Left ventricle myocardium superior (tissue), 1 donor: ENCODE measurements around the gene MCU. TPM values are rescaled to one million over a fixed set of nuclear protein-coding genes. Genes with fewer than 3 reads are reported as not detected.
"Not testable (repeated sequence)": the region's sequence is repeated elsewhere in the genome, so short reads cannot be mapped to it uniquely, and the experiment has no call there.

ENCODE experiments used
- ATAC-seq: fragments of 200-7000 bp; cut with Tn5 transposase; one replicate; pipeline ENCODE4 v1.9.1; 2020; ENCODE audit warnings: mild to moderate bottlenecking, moderate library complexity
- DNase-seq: peaks from one replicate; pipeline ENCODE4 v3.0.0-alpha.2; 2020
- intact Hi-C: fragments of 100-400 bp; cut with micrococcal nuclease; formaldehyde crosslinking; loops from one replicate; pipeline ENCODE4 v1.11.0; 2022
- total RNA-seq: library from RNA; stranded (reverse); fragmentation: NEBNext Ultra II Directional; extraction: Animal tissue kit (Norgen Biotek cat#: 25700); gene quantifications from one replicate; pipeline ENCODE4 v1.2.1, GENCODE V29; 2021
- donor health status: DM: no; HTN: yes; CAD: no; lungs with severe emphysema.

MCU gene
- total RNA-seq, 1 donor from 2014 or later = 15.6 TPM

- ATAC-seq = no peak
- no peak for DNase-seq
- intact Hi-C loops = no loop called here
Observed at GRCh38 chr10:72682638-72683037, 9.3 kb upstream of the MCU start.

GRCh38 chr10:72685264-72685921 is 6.5 kb upstream of the MCU start:
- ATAC-seq = no peak
- no peak for DNase-seq
- intact Hi-C loops = no loop called here

DNA sequence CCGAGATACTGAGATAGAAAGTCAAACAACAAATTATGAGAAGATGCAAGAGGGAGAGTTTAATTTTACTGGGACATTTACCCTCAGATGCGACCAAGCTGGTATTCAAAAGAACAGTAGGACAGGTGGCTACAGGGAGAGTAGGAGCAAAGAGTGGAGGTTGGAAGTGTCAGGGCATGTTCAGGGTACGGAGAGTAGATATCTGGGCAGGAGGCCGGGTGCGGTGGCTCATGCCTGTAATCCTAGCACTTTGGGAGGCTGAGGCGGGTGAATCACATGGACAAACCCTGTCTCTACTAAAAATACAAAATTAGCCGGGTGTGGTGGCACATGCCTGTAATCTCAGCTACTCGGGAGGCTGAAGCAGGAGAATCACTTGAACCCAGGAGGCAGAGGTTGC is 5.5 kb upstream of the MCU start:
- intact Hi-C loops, ATAC-seq, DNase-seq: not testable (repeated sequence)

DNA sequence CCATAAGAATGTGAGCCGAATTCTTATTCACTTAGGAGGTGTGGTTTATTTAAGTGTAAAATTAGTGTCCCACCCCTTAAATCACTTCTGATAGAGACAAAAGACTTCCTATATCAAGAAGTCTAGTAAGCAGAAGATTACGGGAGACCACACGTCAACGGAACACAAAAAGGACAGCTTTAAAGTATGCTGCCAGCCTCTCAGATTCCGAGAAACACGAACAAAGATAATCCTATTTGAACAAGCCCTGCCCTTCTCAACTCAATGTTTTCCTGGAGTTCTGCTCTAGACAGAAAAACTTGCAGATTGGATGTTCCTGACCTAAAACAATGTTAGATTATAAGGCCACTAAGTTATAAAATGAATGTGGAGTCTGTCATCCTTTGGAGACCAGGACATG is 4.9 kb upstream of the MCU start:
- no peak for ATAC-seq
- DNase-seq = no peak
- intact Hi-C loops = no loop called here

- ATAC-seq = no peak
- DNase-seq = no peak
- intact Hi-C loops = no loop called here
Observed at GRCh38 chr10:72688208-72688651, 3.7 kb upstream of the MCU start.

GRCh38 chr10:72689660-72690059 is 2.3 kb upstream of the MCU start:
- no peak for ATAC-seq
- intact Hi-C loops = loop anchor here (10.0 kb wide), 1 partner anchor 325 kb away; no protein-coding TSS in a partner anchor
- DNase-seq = no peak

DNA sequence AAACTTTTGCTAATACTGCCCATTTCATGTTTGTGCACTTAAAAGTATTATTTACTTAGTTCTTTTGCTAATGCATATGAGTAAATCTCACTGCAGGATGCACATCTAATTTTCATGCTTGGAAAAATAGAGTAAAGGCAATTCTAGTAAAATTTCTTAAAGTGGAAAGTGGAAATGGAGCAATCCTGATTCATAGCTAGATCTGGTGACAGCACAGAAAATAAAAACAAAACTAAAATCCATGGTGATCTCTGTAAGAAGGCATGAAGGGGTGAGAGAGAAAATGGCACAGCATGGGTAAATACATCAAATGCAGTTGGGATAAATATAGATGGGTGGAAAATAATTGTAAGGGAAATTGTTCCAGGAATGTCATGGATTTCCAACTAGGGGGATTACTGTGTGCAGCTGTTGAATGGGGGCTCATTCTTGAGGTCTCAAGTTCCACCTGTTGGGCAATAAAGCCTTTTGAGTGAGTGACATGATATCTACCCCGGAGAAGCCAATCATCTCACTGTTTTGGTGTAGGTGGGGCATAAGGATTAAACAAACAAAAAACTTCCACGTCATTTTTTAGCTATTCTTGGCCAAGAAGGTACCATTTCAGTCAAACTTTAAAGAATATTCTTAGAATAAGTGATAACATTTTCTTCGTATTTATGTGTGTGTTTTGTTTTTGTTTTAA is 1.7 kb upstream of the MCU start:
- ATAC-seq = no peak
- intact Hi-C loops = loop anchor here (10.0 kb wide), 1 partner anchor 325 kb away; no protein-coding TSS in a partner anchor

DNA sequence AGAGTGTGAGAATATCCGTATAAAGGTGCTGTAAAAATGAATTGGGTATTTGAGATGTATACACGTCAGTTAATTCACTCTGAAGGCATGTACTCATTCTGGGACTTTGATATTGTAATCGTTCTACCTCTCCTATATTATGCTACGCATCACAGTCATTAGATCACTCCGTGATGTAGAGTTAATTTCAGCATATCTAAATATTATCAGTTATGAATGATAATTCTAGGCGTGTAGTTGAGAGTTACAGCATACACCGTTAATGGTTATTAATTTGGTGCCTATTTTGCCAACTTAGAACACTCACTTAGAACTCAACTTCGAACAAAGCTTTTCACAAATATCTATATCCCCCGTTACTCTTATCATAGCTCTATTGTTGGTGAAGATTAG is 477 bp upstream of the MCU start:
- no peak for ATAC-seq
- no peak for DNase-seq
- intact Hi-C loops = loop anchor here (10.0 kb wide), 1 partner anchor 327 kb away; no protein-coding TSS in a partner anchor

More for the DNA sequence above, 1.7 kb upstream of the MCU start:
- no peak for DNase-seq

GRCh38 chr10:72692744-72692993 is 726 bp downstream of the MCU start:
- intact Hi-C loops = loop anchor here (10.0 kb wide), 1 partner anchor 328 kb away; no protein-coding TSS in a partner anchor
- ATAC-seq (no peak), DNase-seq (no peak)

DNA sequence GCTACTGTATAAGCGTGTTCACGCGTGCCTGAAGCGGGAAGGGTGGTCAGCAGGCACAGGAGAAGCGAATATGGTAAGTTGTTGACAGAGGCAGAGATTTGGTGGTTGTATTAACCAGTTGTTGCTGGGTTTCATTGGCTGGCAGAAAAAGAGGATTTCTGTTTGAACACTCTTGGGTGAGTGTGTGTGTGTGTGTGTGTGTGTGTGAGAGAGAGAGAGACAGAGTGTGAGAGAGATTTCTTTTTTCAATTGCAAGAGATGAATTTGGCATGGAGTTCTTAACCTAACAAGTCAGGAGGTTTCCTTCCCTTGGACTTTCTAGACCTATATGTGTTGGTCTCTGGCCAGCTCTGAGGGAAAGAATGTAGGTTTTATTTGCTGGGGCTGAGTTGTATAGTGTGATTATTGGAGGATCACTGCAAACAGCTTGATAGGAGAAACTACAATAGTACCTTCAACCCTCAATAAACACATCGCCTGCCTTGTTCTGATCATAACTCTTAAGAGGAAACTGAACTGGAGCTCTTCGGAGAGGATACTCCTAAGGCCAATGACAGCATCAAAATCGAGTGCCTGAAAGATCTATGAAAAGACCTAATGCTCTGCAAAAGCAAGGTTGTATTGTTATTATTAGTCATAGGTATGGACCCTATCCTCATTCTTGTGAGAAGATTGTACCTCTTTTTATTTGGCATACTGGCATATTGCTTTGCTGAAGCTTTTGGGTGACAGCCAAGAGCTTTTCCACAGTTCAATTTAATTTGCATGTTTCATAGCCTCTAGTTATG is 1.2 kb downstream of the MCU start:
- DNase-seq (no peak), ATAC-seq (no peak)
- intact Hi-C loops = loop anchor here (10.0 kb wide), 1 partner anchor 328 kb away; no protein-coding TSS in a partner anchor

- intact Hi-C loops = loop anchor here (2.0 to 10.0 kb wide), 2 partner anchors 140 to 330 kb away; no protein-coding TSS in a partner anchor
- no peak for DNase-seq
- peak; percentile 27 for ATAC-seq
Observed at GRCh38 chr10:72694476-72695369, 2.8 kb downstream of the MCU start.

DNA sequence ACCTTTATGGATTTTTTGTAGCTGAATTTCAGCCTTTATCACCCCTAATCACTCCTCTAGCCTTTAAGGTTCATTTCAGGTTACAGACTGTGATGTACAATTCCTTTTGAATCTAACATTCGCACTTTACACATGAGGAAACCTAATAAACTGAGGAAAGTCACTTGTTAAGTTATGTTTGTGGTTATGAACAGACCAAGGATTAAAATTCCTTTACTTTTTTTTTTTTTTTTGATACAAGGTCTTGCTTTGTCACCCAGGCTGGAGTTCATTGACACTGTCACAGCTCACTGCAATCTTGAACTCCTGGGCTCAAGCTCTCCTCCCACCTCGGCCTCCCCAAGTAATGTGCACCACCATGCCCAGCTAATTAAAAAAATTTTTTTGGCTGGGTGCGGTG is 3.6 kb downstream of the MCU start:
- ATAC-seq (no peak), DNase-seq (no peak)
- intact Hi-C loops = loop anchor here (2.0 to 10.0 kb wide), 2 partner anchors 139 to 331 kb away; no protein-coding TSS in a partner anchor

GRCh38 chr10:72697716-72698115 is 5.8 kb downstream of the MCU start:
- intact Hi-C loops = loop anchor here (10.0 kb wide), 1 partner anchor 333 kb away; no protein-coding TSS in a partner anchor
- no peak for DNase-seq
- no peak for ATAC-seq

DNA sequence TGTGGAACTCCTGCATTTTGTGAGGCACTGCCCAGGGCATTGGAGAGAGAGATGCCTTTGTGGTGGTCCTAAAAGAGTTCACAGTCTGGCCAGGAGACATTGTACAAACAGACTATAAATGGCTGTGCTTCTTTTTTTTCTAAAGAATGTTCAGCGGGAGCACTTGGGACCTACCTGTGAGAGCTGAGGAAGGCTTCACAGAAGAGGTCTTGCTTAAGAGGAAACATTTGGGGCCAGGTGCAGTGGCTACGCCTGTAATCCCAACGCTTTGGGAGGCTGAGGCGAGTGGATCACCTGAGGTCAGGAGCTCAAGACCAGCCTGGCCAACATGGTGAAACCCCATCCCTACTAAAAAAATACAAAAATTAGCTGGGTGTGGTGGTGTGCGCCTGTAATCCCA is 10.5 kb downstream of the MCU start:
- intact Hi-C loops, ATAC-seq, DNase-seq: not testable (repeated sequence)

DNA sequence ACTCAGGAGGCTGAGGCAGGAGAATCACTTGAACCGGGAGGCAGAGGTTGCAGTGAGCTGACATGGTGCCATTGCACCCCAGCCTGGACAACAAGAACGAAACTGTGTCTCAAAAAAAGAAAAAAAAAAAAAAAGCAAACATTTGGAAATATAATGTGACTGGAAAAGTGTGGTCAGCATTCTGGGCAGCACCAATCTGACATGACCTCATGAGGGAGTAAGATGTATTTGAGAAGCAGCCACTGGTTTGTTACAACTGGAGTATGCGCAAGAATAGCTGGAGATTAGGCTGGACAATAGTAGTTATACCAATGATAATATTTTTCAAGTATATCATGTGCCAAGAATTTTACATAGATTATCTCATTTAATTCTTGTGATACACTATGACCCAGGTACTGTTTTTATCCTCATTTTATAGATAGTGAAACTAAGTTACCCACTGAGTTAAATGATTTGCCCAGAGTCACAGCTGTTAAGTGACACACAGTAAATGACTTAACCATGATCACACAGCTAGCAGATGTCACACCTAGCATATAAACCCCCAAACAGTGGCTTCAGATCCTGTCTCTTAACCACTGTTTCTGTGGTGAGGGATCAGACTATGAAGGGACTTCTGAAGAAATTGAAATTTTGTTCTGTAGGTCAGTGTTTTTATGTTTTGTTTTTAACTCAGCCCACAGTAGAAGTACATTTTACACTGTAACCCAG is 11.1 kb downstream of the MCU start:
- intact Hi-C loops = no loop called here
- ATAC-seq (peak; percentile 40), DNase-seq (no peak)

DNA sequence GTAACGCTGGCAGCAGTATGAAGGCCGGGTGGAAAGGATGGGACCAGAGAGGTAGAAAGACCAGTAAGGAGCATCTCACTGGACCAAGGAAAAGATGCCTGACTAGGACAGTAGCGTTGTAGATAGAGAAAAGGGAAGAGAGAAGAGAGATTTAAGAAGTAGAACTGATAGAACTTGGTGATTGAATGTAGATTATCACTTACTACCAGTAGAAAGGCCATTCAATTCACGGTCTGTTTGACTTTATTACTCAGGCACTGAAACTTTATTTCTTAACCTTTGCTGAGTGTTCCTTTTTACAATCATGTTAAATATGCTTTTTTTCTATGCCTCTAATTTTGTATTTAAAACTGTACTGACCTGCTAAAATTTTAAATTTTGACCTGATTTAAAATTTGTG is 12.2 kb downstream of the MCU start:
- DNase-seq = no peak
- no peak for ATAC-seq
- intact Hi-C loops = no loop called here

GRCh38 chr10:72709041-72709440 is 17.1 kb downstream of the MCU start:
- no peak for DNase-seq
- intact Hi-C loops = no loop called here
- ATAC-seq = peak; percentile 51

DNA sequence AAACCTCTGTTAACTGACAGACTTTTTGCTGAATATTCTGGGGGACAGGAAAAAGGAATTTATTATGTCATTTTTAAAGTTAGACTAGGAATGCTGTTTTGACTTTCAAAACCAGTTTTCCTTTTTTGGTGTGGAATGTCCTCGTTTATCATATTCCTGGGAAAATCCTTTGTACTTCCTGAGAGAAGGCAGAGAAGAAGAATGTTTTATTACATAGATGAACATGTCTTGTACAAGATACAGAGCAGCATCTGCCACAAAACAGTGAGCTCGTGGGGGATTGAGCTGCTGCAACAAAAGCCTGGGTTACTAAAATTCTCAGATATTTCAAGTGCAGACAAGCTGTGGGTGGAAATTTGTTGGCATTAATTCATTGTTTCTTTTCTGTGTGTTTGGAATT is 20.2 kb downstream of the MCU start:
- intact Hi-C loops = no loop called here
- ATAC-seq = no peak
- no peak for DNase-seq
